HG03066 (cell line): ENCODE results near the gene VIPR2.
"Not testable (repeated sequence)": the region's sequence is repeated elsewhere in the genome, so short reads cannot be mapped to it uniquely, and the experiment has no call there.

Source experiments
- ATAC-seq: cut with Tn5 transposase; IDR thresholded peaks from one replicate; pipeline ENCODE4 v1.9.1; 2021; ENCODE audit warnings: low read depth; ENCODE audit not compliant: unreplicated experiment

VIPR2 gene

DNA sequence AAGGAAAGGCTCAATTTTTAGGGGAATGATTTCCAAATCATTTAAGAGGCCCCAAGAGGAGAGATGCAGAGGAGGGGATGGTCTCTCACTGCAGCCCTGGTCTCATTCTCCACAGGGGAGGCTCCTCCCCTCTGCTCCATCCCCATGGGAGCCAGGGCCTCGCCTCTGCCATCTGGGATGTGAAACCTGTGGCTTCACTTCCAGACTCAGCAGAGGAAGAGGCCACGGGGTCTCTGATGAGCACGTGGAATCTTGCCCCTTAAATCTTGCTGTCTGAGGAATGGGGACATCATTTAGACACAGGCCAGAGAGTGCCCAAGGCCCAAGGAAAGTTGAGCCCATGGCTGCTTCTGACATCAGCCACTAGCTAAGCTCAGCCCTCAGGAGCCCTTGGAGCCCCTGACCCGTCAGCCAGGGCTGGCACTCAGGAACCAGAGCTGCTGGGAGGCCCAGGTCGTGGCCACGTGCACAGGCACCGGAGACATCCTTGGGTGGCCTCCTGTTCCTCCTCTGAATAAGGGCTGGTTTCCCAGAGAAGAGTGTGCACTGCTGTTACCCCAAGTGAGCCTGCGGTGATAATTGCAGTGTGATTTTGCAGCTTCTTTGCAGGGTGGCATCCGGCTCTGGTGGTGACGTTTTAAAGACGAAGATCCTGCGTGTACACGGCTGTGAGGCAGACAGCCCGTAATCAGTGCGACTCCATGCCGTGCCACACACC lies 50.5 kb downstream of the VIPR2 start:
- ATAC-seq, result no peak

DNA sequence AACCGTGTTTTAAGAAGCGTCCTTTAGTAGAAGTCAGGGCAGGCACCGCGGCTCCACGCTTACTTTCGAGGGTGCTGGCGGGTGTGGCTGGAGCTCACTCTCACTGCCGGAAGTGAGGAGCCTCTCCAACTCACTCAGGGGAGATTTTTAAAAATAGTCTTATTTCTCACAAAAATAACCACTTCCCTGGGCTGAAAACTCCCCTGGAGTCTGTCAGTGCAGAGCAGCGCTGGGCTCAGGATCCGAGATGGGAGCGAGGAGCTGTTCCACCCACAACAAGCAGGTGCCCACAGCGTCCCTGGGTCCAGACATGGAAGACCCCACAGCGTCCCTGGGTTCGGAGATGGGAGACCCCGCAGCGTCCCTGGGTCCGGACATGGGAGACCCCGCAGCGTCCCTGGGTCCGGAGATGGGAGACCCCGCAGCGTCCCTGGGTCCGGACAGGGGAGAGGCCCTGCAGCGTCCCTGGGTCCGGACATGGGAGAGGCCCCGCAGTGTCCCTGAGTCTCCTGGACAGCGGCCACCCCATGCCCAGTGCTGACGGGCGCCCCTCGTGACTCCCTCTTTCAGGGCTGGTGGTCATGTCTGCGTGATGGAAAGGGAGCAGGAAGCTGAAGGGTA lies 51.2 kb downstream of the VIPR2 start:
- no peak for ATAC-seq

DNA sequence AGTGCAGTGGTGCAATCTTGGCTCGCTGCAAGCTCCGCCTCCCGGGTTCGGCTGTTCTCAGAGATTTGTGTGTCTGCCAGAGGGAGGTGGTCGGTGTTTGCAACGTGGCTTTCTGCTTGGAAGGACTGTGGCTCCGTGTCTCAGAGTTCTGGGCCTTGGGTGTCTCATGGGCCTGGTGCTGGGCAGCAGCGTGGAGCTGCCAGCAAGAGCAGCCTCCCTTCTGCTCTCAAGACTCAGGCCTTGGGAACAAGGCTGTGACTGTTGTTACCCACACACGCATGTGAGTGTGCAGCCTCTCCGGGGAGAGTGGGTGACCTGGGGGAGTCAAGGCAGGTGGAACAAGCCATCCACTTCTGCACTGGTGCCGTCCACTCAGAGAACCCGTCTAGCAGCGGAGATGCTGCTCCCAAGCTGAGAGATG lies 52.0 kb downstream of the VIPR2 start:
- ATAC-seq, result no peak

DNA sequence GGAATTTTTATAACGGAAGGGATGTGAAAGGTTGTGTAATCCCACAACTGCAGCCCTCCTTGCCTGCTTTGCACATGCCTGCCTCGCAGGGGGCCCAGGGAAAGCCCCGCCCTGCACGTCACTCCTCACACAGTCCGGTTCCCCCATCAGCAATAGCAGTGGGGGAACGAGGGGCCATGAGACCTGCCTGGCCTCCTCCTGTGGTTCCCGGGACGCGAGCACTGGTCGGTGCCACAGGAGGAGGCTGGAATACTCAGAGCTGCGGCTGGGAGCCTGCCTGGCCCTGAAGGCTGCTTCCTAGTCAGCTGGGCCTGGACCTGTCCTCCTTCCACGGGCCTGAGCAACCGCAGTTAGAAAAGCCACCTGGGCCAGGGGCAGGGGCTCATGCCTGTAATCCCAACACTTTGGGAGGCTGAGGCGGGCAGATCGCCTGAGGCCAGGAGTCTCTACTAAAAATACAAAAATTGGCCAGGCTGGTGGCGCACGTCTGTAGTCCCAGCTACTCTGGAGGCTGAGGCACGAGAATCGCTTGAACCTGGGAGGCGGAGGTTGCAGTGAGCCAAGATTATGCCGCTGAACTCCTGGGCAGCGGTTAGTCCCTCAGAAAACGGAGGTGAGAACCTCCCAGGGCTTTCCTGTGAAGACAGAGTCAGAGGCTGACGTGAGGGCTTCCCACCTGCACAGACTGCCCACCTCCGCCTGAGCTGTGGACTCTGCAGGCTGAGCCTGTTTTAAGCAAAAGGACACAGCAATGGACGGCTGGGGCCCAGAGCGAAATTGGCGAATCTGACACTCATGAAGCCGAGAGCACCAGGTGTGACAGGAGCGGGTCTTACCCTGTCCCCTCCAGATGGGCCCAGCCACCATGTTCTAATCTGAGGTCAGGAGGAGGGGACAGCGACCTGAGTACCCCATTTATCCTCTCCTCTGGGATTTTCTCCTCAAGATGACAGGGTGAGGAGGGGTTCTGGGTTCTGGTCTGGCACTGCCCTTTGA lies 52.9 kb downstream of the VIPR2 start:
- no peak for ATAC-seq

DNA sequence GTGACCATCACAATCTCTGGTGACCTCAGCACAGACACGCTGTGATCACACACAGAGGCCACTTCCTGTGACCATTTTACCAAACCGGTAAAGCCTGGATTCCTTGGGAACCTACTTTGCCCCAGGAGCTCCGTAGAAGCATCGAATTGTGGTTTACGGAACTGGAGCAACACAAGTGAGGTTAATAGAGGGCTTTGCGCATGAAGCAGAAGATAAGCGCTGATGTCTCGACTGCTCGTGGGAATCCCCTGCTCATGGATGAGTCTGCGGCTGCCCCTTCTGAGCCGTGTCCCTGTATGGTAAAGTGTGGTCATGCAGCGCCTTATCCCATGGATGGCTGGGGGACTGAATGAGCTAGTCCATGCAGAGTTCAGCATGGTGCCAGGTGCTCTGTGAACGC lies 53.6 kb downstream of the VIPR2 start:
- ATAC-seq, result no peak

DNA sequence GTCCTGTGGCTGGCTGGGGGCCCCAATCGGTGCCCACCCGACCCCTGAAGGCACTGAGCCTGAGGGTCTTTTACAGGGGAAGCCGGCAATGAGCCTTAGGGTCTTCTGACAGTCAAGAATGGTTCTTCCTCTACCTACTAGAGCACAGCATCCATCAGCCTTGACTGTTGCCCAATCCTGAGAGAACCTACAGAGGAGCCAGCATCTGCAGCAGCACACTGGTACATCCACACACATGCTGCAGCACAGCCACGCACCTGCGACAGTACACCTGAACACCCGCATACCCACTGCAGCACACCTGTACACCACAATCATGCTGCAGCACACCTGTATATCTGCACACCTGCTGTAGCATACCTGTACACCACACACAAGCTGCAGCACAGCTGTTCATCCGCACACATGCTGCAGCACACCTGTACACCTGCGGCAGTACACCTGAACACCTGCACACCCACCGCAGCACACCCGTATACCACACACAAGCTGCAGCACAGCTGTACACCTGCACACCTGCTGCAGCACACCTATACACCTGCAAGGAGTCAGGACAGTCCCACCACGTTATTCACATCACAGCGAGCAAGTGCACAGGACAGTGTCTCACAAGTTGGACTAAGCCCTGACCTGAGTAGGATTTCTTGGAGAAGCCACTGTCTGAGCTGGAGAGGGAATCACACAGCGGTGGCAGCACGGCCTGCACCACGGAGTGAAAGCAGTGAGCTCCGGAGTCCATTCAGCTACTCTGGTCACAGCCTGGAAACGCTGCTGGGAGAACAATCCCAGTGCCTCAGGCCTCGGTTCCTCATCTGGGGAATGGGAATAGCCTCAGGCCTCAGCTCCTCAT lies 56.4 kb downstream of the VIPR2 start:
- no peak for ATAC-seq

DNA sequence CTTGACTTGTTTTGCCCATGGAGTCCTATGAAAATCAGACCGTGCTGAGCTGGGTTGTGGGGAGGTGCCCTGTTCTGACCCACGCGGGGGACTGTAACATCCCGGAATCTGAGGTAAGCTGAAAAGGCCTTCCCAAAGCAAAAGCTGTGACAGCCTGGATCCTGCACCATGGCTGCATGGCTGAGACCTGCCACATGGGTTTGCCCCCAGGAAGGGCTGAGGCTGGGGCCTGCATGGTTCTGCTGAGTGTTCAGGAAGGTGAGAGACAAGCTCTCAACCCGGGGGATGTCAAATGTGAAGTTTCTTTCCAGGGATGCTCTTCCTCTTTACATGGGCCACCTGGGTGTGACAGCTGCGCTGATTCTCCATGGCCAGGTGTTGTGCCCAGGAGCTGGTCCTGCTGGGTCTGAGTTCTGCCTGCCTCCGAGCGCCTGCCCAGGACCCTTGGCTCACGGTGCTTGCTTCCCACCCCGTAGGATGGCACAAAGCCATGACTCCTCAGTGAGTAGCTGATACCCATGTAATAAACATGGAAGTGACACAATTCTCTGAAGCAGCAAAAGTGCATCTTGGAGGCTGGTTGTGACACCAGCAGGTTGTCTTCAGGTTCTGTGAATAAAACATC lies 58.3 kb downstream of the VIPR2 start:
- no peak for ATAC-seq

DNA sequence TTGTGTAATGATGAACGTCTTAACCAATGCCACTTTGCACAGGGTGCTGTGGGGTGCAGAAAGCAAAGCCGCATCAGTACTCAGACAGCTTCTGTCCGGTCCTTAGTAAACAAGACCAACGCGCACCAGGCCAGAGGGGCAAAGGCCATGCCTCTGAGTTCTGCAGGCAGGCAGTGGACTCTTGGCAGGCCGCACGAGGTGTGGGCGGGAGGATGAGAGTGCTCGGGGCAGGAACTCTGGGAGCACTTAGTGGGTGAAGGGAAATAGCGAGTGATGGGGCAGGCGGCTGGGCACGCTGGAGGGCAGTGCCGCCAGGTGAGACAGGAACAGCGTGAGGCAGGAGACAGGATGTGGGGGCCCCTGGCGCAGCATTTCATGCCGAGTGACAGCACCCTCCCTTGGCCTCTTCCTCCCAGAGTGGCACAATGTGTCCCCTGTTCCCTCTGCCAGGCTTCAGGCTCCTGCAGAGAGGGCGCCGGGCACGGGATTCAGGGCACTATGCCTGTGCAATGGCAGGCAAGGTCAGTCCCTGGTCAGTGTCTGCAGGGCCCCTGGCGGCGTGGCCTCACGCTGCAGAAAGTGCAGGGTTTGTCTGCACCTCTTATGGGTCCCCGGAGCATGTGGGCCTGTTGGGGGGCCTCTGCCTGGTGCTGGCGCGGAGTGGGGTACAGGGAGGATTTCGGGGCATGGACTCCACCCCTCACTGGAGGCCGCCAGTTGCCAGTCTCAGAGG lies 60.4 kb downstream of the VIPR2 start:
- no peak for ATAC-seq

DNA sequence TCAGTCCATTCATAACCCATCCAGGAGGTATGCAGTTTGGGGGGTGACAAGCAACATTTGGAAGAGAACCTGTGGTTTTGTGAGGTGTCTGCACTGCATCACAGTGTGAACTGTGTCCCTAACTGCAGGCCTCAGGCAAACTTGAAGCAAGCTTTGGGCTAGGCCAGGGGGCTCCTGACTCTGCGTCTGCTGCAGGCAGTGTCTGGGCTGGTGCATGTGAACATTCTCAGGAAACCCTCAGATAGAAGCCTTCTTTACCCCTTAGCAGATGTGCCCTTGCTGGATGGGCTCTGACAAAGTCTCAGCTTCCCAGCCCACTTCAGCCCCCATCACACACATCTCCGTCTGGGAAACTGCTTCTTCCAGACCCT lies 61.0 kb downstream of the VIPR2 start:
- ATAC-seq, result no peak

DNA sequence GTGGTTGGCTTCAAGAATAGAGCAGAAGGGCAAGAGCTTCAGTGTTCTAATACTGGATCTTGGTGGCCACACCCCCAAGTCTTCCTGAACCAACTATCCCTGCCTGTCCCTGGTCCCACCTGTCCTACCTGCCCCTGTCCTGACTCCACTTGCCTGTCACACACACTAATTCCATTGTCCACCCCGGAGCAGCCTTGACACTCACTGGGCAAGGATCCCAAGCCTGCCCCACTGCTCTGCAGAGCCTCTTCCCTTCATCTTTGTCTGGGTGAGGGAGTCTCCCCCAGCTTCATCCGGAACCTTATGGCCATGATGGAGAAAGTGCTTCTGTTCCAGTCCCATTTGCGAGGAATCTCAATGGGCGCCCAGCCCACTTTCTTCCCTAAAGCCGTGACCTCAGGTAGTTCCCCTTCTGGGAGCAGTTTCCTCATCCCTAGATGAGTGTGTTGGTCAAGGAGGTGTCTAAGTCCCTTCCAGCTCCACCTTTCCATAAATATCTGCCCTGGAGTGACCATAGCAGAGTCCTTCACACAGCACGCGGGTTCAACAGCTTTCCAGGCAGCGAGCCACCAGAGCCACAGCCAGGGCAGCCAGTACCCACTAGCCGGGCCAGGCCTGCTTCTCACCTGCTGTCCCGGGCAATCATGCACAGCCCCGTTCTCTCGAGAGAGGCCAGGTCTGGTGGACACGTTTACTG lies 61.5 kb downstream of the VIPR2 start:
- no peak for ATAC-seq

DNA sequence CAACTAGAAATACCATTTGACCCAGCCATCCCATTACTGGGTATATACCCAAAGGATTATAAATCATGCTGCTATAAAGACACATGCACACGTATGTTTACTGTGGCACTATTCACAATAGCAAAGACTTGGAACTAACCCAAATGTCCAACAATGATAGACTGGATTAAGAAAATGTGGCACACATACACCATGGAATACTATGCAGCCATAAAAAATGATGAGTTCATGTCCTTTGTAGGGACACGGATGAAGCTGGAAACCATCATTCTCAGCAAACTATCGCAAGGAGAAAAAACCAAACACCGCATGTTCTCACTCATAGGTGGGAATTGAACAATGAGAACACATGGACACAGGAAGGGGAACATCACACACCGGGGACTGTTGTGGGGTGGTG lies 62.6 kb downstream of the VIPR2 start:
- not testable (repeated sequence) for ATAC-seq

DNA sequence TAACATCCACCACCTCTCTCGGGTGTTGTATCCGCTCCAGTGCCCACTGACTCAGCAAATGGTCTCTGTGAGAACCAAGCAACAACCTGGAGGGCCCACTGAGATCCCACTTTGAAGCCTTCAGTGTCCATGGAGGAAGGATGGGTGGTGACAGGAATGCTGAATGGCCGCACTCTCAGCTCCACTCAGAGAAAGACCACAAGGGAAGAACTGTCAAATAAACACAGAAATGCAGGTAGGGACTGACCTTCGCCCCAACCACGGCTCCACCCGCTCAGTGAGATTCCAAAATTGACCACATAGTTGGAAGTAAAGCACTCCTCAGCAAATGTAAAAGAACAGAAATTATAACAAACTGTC lies 65.8 kb downstream of the VIPR2 start:
- no peak for ATAC-seq

DNA sequence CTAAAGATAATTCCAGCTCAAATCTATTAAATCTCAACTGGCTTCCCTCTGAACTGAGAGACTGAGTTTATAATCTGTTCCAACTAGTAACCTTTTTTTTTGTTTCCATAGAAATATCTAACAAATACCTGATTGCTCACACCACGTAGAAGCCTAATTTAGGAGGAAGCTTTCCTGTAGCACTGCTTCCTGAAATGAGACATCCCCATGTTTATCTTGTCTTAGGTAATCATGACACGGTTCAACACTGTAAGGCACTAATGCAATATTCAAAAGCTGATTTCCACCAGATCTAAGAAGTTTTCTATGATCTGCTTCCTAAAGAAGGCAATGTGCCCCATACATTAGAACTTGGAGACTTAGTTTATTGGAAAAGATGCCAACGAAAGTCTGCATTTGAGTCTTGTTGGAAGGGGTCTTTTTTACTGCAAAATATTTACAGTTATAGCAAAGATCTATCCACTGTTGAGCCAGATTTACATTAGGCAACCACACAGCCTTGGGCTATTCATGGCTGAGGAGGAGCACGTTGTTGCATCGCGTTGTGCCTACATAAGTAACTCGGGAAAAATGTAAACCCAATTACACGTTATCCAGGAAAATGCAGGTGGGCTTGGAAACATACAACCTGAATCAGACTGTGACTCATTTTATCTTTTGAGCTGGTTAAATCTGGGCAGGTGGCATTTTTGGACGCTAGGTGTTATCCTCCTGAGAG lies 66.3 kb downstream of the VIPR2 start:
- no peak for ATAC-seq

DNA sequence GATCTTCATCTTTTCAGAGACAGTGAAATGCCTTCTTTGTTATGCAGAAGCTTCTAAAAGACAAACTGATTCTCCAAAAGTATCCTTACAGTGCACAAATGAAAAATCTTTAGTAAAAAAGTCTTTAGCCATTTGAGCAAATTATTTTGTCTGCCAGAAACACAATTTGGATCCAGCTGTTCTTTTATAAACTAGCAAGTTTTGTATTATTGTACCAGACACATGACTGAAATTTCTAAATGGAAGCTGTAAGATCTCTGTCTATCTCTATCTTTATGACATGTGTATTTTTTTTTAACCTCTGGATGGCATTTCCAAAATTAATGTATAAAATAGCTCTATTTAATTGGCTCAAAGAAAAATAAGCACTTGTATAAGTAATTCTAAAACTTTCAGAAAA lies 68.3 kb downstream of the VIPR2 start:
- ATAC-seq, result no peak

DNA sequence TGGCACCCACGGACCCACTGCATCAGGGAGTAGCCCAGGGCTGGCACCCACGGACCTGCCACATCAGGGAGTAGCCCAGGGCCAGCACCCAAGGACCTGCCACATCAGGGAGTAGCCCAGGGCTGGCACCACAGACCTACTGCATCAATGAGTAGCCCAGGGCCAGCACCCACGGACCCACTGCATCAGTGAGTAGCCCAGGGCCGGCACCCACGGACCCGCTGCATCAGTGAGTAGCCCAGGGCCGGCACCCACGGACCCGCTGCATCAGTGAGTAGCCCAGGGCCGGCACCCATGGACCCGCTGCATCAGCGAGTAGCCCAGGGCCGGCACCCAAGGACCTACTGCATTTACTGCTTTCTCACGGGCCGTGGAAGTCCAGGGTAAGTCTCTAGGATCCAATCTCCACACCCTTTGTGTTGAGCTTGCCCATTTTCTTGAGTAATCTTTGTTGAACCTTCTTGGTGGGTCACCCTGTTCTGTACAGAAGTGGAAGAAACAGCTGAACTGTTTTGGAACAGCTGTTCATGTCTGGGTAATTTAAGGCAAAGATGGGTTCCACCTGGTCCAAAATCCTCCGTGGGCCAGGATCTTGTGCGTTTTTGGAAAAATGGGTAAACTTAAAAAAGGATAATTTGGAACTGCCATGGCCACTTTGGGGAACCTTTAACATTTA lies 69.0 kb downstream of the VIPR2 start:
- ATAC-seq, result no peak

DNA sequence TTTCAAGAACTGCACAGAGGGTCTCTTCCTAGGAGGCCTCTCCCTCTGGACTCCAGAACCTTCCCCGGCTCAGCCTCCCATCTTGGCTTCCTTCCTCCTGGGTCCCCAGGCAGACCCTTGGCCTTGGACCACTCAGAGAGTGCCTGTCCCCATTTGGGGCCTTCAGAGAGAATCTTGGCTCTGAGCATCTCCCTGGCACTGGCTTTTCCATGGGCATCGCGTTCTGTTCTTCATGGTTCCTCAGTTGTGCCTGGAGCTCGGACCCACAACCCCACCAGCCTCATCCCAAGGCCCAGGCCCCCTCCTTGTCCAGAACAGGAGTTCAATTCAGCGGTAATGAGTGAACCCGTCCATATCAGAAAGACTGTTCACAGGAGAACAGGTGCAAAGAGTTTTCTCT lies 73.4 kb downstream of the VIPR2 start:
- no peak for ATAC-seq

DNA sequence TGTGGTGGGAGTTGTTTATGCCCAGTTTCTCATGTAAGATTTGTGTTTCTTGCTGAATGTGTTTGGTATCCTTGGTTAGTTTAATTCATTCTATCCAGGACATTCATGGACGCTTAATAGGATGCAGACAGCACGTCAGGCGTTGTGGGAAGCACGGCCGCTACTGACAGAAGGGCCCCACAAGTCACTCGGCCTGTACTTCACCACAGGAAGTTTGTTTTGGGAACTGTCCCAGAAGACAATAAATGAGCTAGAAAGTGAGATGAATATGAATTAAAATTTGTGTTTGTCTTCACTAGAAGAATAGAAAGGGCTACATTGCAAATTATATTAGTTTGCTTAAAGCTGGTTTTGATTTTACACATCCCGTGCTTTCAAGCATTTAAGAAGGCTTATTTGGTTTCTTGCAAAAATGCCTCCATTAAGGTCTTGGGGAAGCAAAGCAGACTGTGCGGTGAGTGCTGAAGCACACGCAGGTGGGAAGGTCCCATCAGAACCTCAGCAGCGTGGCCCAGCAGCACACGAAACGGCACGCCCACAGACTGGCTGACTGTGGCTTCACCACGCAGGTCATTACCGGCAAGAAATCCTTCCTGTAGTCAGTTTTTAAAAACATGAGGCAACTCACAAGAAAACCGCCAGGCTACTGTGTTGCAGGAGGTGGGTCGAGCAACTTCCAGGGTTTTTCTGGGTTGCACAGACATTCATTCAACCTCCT lies 74.1 kb downstream of the VIPR2 start:
- ATAC-seq, result no peak
